ENCODE measurements around the gene NUP35. TPM values are rescaled to one million over a fixed set of nuclear protein-coding genes. Genes with fewer than 3 reads are reported as not detected.
"Not testable (repeated sequence)": the region's sequence is repeated elsewhere in the genome, so short reads cannot be mapped to it uniquely, and the experiment has no call there.

NUP35 gene
- total RNA-seq, 2 donors from 2014 or later = 23.1 to 23.9 TPM

GRCh38 chr2:183112577-183112976 is 11.7 kb upstream of the NUP35 start:
- Mint-ChIP-seq H3K4me1 (ENCODE audit: low read depth) (no peaks in the 10 kb centered on the region), H3K4me3 (no peak overlapping the region), H3K27me3 (ENCODE audit: low read depth) (peaks cover 30% of the 10 kb centered on the region), H3K9me3 (no peaks in the 10 kb centered on the region), H3K27ac (no peak overlapping the region), H3K36me3 (ENCODE audit: insufficient read depth in 2 of 2) (no peaks in the 10 kb centered on the region)
- ATAC-seq (replicated peaks in 1 of 2) (no peak), DNase-seq (no peak)

- Mint-ChIP-seq H3K4me3 (no peak overlapping the region), H3K27me3 (ENCODE audit: low read depth) (peaks cover 38% of the 10 kb centered on the region), H3K36me3 (ENCODE audit: insufficient read depth in 2 of 2) (no peaks in the 10 kb centered on the region)
Observed at GRCh38 chr2:183113630-183114029, 10.6 kb upstream of the NUP35 start.

GRCh38 chr2:183117226-183117625 is 7.0 kb upstream of the NUP35 start:
- Mint-ChIP-seq H3K9me3 (no peaks in the 10 kb centered on the region), H3K36me3 (ENCODE audit: insufficient read depth in 2 of 2) (no peaks in the 10 kb centered on the region), H3K4me1 (ENCODE audit: low read depth) (no peaks in the 10 kb centered on the region), H3K4me3 (no peak overlapping the region), H3K27ac (no peak overlapping the region), H3K27me3 (ENCODE audit: low read depth) (peaks cover 53% of the 10 kb centered on the region)
- ATAC-seq (replicated peaks in 1 of 2) = no peak
- no peak for DNase-seq

More at GRCh38 chr2:183113630-183114029, 10.6 kb upstream of the NUP35 start:
- Mint-ChIP-seq H3K27ac (no peak overlapping the region), H3K4me1 (ENCODE audit: low read depth) (no peaks in the 10 kb centered on the region), H3K9me3 (no peaks in the 10 kb centered on the region)
- ATAC-seq (replicated peaks in 1 of 2) (no peak), DNase-seq (no peak)

- Mint-ChIP-seq H3K4me1 (ENCODE audit: low read depth) (peaks cover 37% of the 10 kb centered on the region), H3K4me3 (peak overlapping the region; percentile 91 to 98), H3K9me3 (no peaks in the 10 kb centered on the region), H3K27me3 (ENCODE audit: low read depth) (peaks cover 29% of the 10 kb centered on the region), H3K36me3 (ENCODE audit: insufficient read depth in 2 of 2) (peaks cover 0 to 3% of the 10 kb centered on the region in 2 donors), H3K27ac (peak overlapping the region; percentile 95)
- ATAC-seq (replicated peaks in 1 of 2) = no peak
- peak in 1 of 2 donors; percentile 7 for DNase-seq
Observed at GRCh38 chr2:183123117-183123958, 905 bp upstream of the NUP35 start.

GRCh38 chr2:183123959-183124221 is 353 bp upstream of the NUP35 start:
- ATAC-seq (replicated peaks in 1 of 2) = peak; percentile 37 to 39
- H3K4me1 Mint-ChIP-seq (ENCODE audit: low read depth) = peaks cover 40% of the 10 kb centered on the region

GRCh38 chr2:183124957-183125255 is 663 bp downstream of the NUP35 start:
- ATAC-seq (replicated peaks in 1 of 2) (no peak), DNase-seq (no peak)
- Mint-ChIP-seq H3K27me3 (ENCODE audit: low read depth) (peaks cover 16% of the 10 kb centered on the region), H3K36me3 (ENCODE audit: insufficient read depth in 2 of 2) (peaks cover 1 to 11% of the 10 kb centered on the region in 2 donors), H3K4me3 (peak overlapping the region; percentile 91 to 98), H3K27ac (peak overlapping the region; percentile 95), H3K4me1 (ENCODE audit: low read depth) (peaks cover 43% of the 10 kb centered on the region), H3K9me3 (no peaks in the 10 kb centered on the region)

More at GRCh38 chr2:183123959-183124221, 353 bp upstream of the NUP35 start:
- Mint-ChIP-seq H3K36me3 (ENCODE audit: insufficient read depth in 2 of 2) (peaks cover 0 to 6% of the 10 kb centered on the region in 2 donors), H3K27me3 (ENCODE audit: low read depth) (peaks cover 25% of the 10 kb centered on the region), H3K9me3 (no peaks in the 10 kb centered on the region), H3K4me3 (peak overlapping the region; percentile 91 to 98), H3K27ac (peak overlapping the region; percentile 95)
- no peak for DNase-seq

GRCh38 chr2:183125659-183126341 is 1.6 kb downstream of the NUP35 start:
- ATAC-seq (replicated peaks in 1 of 2) (no peak), DNase-seq (no peak)
- Mint-ChIP-seq H3K27me3 (ENCODE audit: low read depth) (peaks cover 7% of the 10 kb centered on the region), H3K27ac (peak overlapping the region; percentile 95), H3K4me3 (peak overlapping the region; percentile 91 to 98), H3K36me3 (ENCODE audit: insufficient read depth in 2 of 2) (peaks cover 1 to 11% of the 10 kb centered on the region in 2 donors), H3K9me3 (no peaks in the 10 kb centered on the region), H3K4me1 (ENCODE audit: low read depth) (peaks cover 43% of the 10 kb centered on the region)

GRCh38 chr2:183126635-183127034 is 2.4 kb downstream of the NUP35 start:
- H3K4me3 Mint-ChIP-seq = peak overlapping the region; percentile 91 to 98
- H3K36me3 Mint-ChIP-seq (ENCODE audit: insufficient read depth in 2 of 2) = peaks cover 2 to 16% of the 10 kb centered on the region in 2 donors
- H3K9me3 Mint-ChIP-seq = no peaks in the 10 kb centered on the region
- H3K27ac Mint-ChIP-seq = no peak overlapping the region
- peaks cover 43% of the 10 kb centered on the region for H3K4me1 Mint-ChIP-seq (ENCODE audit: low read depth)
- ATAC-seq (replicated peaks in 1 of 2) (no peak), DNase-seq (no peak)
- no peaks in the 10 kb centered on the region for H3K27me3 Mint-ChIP-seq (ENCODE audit: low read depth)

GRCh38 chr2:183134016-183134415 is 9.8 kb downstream of the NUP35 start:
- H3K4me3 Mint-ChIP-seq = no peak overlapping the region
- ATAC-seq (replicated peaks in 1 of 2) (no peak), DNase-seq (no peak)
- no peak overlapping the region for H3K27ac Mint-ChIP-seq
- no peaks in the 10 kb centered on the region for H3K9me3 Mint-ChIP-seq
- H3K36me3 Mint-ChIP-seq (ENCODE audit: insufficient read depth in 2 of 2) = peaks cover 8 to 29% of the 10 kb centered on the region in 2 donors
- H3K4me1 Mint-ChIP-seq (ENCODE audit: low read depth) = peaks cover 3% of the 10 kb centered on the region
- H3K27me3 Mint-ChIP-seq (ENCODE audit: low read depth) = no peaks in the 10 kb centered on the region

GRCh38 chr2:183148955-183149354 is 24.7 kb downstream of the NUP35 start:
- peaks cover 1 to 6% of the 10 kb centered on the region in 2 donors for H3K9me3 Mint-ChIP-seq

GRCh38 chr2:183149489-183149888 is 25.2 kb downstream of the NUP35 start:
- no peak for ATAC-seq (replicated peaks in 1 of 2)
- no peak for DNase-seq
- peaks cover 1% of the 10 kb centered on the region in 2 donors for H3K9me3 Mint-ChIP-seq
- peaks cover 8 to 34% of the 10 kb centered on the region in 2 donors for H3K36me3 Mint-ChIP-seq (ENCODE audit: insufficient read depth in 2 of 2)
- peaks cover 5% of the 10 kb centered on the region for H3K4me1 Mint-ChIP-seq (ENCODE audit: low read depth)
- no peak overlapping the region for H3K4me3 Mint-ChIP-seq
- H3K27ac Mint-ChIP-seq = no peak overlapping the region
- H3K27me3 Mint-ChIP-seq (ENCODE audit: low read depth) = no peaks in the 10 kb centered on the region

More at GRCh38 chr2:183148955-183149354, 24.7 kb downstream of the NUP35 start:
- no peak for ATAC-seq (replicated peaks in 1 of 2)
- DNase-seq = no peak
- Mint-ChIP-seq H3K4me1 (ENCODE audit: low read depth) (peaks cover 5% of the 10 kb centered on the region), H3K27ac (no peak overlapping the region), H3K27me3 (ENCODE audit: low read depth) (no peaks in the 10 kb centered on the region), H3K36me3 (ENCODE audit: insufficient read depth in 2 of 2) (peaks cover 12 to 34% of the 10 kb centered on the region in 2 donors), H3K4me3 (no peak overlapping the region)

- H3K36me3 Mint-ChIP-seq (ENCODE audit: insufficient read depth in 2 of 2) = peaks cover 9 to 23% of the 10 kb centered on the region in 2 donors
- H3K27ac Mint-ChIP-seq; H3K27me3 Mint-ChIP-seq (ENCODE audit: low read depth); DNase-seq; H3K4me3 Mint-ChIP-seq; H3K9me3 Mint-ChIP-seq; ATAC-seq (replicated peaks in 1 of 2); H3K4me1 Mint-ChIP-seq (ENCODE audit: low read depth): not testable (repeated sequence)
Observed at GRCh38 chr2:183152280-183152679, 28.0 kb downstream of the NUP35 start.

GRCh38 chr2:183153967-183154366 is 29.7 kb downstream of the NUP35 start:
- H3K4me3 Mint-ChIP-seq = no peak overlapping the region
- no peak for ATAC-seq (replicated peaks in 1 of 2)

More at GRCh38 chr2:183153967-183154366, 29.7 kb downstream of the NUP35 start:
- Mint-ChIP-seq H3K27me3 (ENCODE audit: low read depth) (no peaks in the 10 kb centered on the region), H3K9me3 (peaks cover 0 to 1% of the 10 kb centered on the region in 2 donors), H3K27ac (no peak overlapping the region), H3K36me3 (ENCODE audit: insufficient read depth in 2 of 2) (peaks cover 8 to 22% of the 10 kb centered on the region in 2 donors), H3K4me1 (ENCODE audit: low read depth) (no peaks in the 10 kb centered on the region)
- no peak for DNase-seq
